Stimulated activated CD4-positive, alpha-beta T cell treated with anti-CD3 and anti-CD28 coated beads, Interleukin-15, amount 100 ng/mL, for 48 hours (primary cell): ENCODE measurements around the gene ARHGAP22.

Experiments
- DNase-seq, 2 donors: peaks; one replicate each; pipeline ENCODE4 v3.0.0-alpha.2; 2020; ENCODE audit warnings: low read depth in 2 of 2

Gene ARHGAP22

GRCh38 chr10:48607356-48608278 is 2.7 kb upstream of the ARHGAP22 start:
- DNase-seq = no peak

- DNase-seq = no peak
Measured at GRCh38 chr10:48606530-48607355, 1.9 kb upstream of the ARHGAP22 start.

GRCh38 chr10:48605786-48606529 is 1.1 kb upstream of the ARHGAP22 start:
- DNase-seq = no peak

- DNase-seq = no peak
Measured at GRCh38 chr10:48604039-48604990, 558 bp downstream of the ARHGAP22 start.

GRCh38 chr10:48603421-48604038 is 1.3 kb downstream of the ARHGAP22 start:
- no peak for DNase-seq

GRCh38 chr10:48602401-48603135 is 2.3 kb downstream of the ARHGAP22 start:
- no peak for DNase-seq

GRCh38 chr10:48601789-48602188 is 3.1 kb downstream of the ARHGAP22 start:
- DNase-seq = no peak

GRCh38 chr10:48600645-48601505 is 4.0 kb downstream of the ARHGAP22 start:
- no peak for DNase-seq

GRCh38 chr10:48599830-48600134 is 5.1 kb downstream of the ARHGAP22 start:
- DNase-seq = no peak

- DNase-seq = no peak
Measured at GRCh38 chr10:48598936-48599829, 5.7 kb downstream of the ARHGAP22 start.

GRCh38 chr10:48598243-48598935 is 6.5 kb downstream of the ARHGAP22 start:
- no peak for DNase-seq

GRCh38 chr10:48595539-48595932 is 9.3 kb downstream of the ARHGAP22 start:
- no peak for DNase-seq

- DNase-seq = no peak
Measured at GRCh38 chr10:48594803-48595538, 9.9 kb downstream of the ARHGAP22 start.

- no peak for DNase-seq
Measured at GRCh38 chr10:48594371-48594770, 10.5 kb downstream of the ARHGAP22 start.

GRCh38 chr10:48592346-48592745 is 12.5 kb downstream of the ARHGAP22 start:
- no peak for DNase-seq

GRCh38 chr10:48590945-48591344 is 13.9 kb downstream of the ARHGAP22 start:
- no peak for DNase-seq

- DNase-seq = no peak
Measured at GRCh38 chr10:48589266-48589665, 15.6 kb downstream of the ARHGAP22 start.
